HepG2 (cell line): ENCODE results near the gene BACH2. TPM values are rescaled to one million over a fixed set of nuclear protein-coding genes. Genes with fewer than 3 reads are reported as not detected.

ENCODE experiments used
- AKAP8 ChIP-seq: sonication (generic); formaldehyde crosslinking; IDR thresholded peaks from 2 replicates; pipeline ENCODE4 v1.5.1; 2020; ENCODE audit warnings: mild to moderate bottlenecking, missing genetic modification reagents
- ARNTL ChIP-seq: sonication (generic); formaldehyde crosslinking; IDR thresholded peaks from 2 replicates; pipeline ENCODE4 v1.4.0; 2020; ENCODE audit warnings: mild to moderate bottlenecking, missing genetic modification reagents
- CHCHD3 ChIP-seq: sonication (generic); formaldehyde crosslinking; IDR thresholded peaks from 2 replicates; pipeline ENCODE4 v1.8.0; 2022; ENCODE audit warnings: mild to moderate bottlenecking, missing genetic modification reagents, moderate library complexity
- FOSL1 ChIP-seq: sonication (generic); formaldehyde crosslinking; IDR thresholded peaks from 2 replicates; pipeline ENCODE4 v1.9.0; 2021; ENCODE audit warnings: missing genetic modification reagents, borderline replicate concordance
- GATA4 ChIP-seq: sonication (generic); IDR thresholded peaks from 2 replicates; pipeline ENCODE4 v1.6.1; 2016; ENCODE audit warnings: antibody characterized with exemption, low read depth, borderline replicate concordance
- HHEX ChIP-seq: IDR thresholded peaks from 2 replicates; pipeline ENCODE4 v1.6.1; 2016; ENCODE audit warnings: control low read depth
- HNRNPH1 ChIP-seq: fragments of 200-400 bp; formaldehyde crosslinking; optimal IDR thresholded peaks from 2 replicates; pipeline ENCODE3; 2017; ENCODE audit warnings: mild to moderate bottlenecking, low read depth, low read length
- IRX3 ChIP-seq: sonication (generic); formaldehyde crosslinking; IDR thresholded peaks from 2 replicates; pipeline ENCODE4 v1.8.1; 2023; ENCODE audit warnings: mild to moderate bottlenecking, low read depth, missing genetic modification reagents, borderline replicate concordance
- NONO ChIP-seq, 2 experiments: fragments of 450-650 bp in 1 of 2; sonication (generic) in 1 of 2; formaldehyde crosslinking in 1 of 2; IDR thresholded peaks in 1 of 2; conservative IDR thresholded peaks in 1 of 2; 2 replicates each; pipeline versions ENCODE4 v1.6.1 to v1.8.0; 2017 to 2022; ENCODE audit warnings: mild to moderate bottlenecking in 1 of 2, missing genetic modification reagents in 1 of 2, moderate library complexity in 1 of 2
- NRL ChIP-seq: sonication (generic); formaldehyde crosslinking; IDR thresholded peaks from 2 replicates; pipeline ENCODE4 v1.5.0; 2020; ENCODE audit warnings: missing genetic modification reagents, mild to moderate bottlenecking, moderate library complexity, borderline replicate concordance
- PPARG ChIP-seq: conservative IDR thresholded peaks from 2 replicates; pipeline ENCODE4 v1.6.1; 2016; ENCODE audit warnings: missing biosample characterization, missing genetic modification reagents
- SAFB2 ChIP-seq: sonication (generic); formaldehyde crosslinking; IDR thresholded peaks from 2 replicates; pipeline ENCODE4 v1.5.1; 2020; ENCODE audit warnings: missing genetic modification reagents, low read depth, mild to moderate bottlenecking, borderline replicate concordance
- SPEN ChIP-seq: sonication (generic); formaldehyde crosslinking; IDR thresholded peaks from 2 replicates; pipeline ENCODE4 v1.5.1; 2020; ENCODE audit warnings: low read depth, mild to moderate bottlenecking, missing genetic modification reagents
- TCF7 ChIP-seq: sonication (generic); IDR thresholded peaks from 2 replicates; pipeline ENCODE4 v1.6.1; 2016; ENCODE audit warnings: antibody characterized with exemption, low read depth
- TEAD3 ChIP-seq: optimal IDR thresholded peaks from 2 replicates; pipeline ENCODE3; 2016; ENCODE audit warnings: borderline replicate concordance
- THRA ChIP-seq: sonication (generic); formaldehyde crosslinking; IDR thresholded peaks from 2 replicates; pipeline ENCODE4 v1.4.0; 2020; ENCODE audit warnings: missing genetic modification reagents, borderline replicate concordance
- TOPORS ChIP-seq: sonication (generic); formaldehyde crosslinking; IDR thresholded peaks from 2 replicates; pipeline ENCODE4 v1.8.0; 2023; ENCODE audit warnings: mild to moderate bottlenecking, missing genetic modification reagents
- TSC22D2 ChIP-seq: sonication (generic); formaldehyde crosslinking; IDR thresholded peaks from 2 replicates; pipeline ENCODE4 v1.5.1; 2020; ENCODE audit warnings: missing genetic modification reagents, mild to moderate bottlenecking, borderline replicate concordance
- ZBTB25 ChIP-seq: IDR thresholded peaks from 2 replicates; pipeline ENCODE4 v1.6.1; 2018; ENCODE audit warnings: missing genetic modification reagents
- ZNF138 ChIP-seq: sonication (generic); formaldehyde crosslinking; IDR thresholded peaks from 2 replicates; pipeline ENCODE4 v1.5.0; 2020; ENCODE audit warnings: mild to moderate bottlenecking, low read depth, missing genetic modification reagents
- ZNF17 ChIP-seq: sonication (generic); formaldehyde crosslinking; IDR thresholded peaks from 2 replicates; pipeline ENCODE4 v1.5.0; 2020; ENCODE audit warnings: mild to moderate bottlenecking, missing genetic modification reagents
- ZNF678 ChIP-seq: sonication (generic); formaldehyde crosslinking; IDR thresholded peaks from 2 replicates; pipeline ENCODE4 v1.4.0; 2020; ENCODE audit warnings: mild to moderate bottlenecking, missing genetic modification reagents
- polyA plus RNA-seq, 8 experiments: library from polyadenylated mRNA; depleted of rRNA in 3 of 8; stranded (reverse) in 7 of 8; unstranded in 1 of 8; fragments of >200 nt; fragmentation: Illumina TruSeq in 4 of 8; extraction: Trizol in 4 of 8; gene quantifications; 2 replicates each; pipeline versions ENCODE4 v1.2.1 to v1.2.3, GENCODE V29; 2011 to 2016; ENCODE audit warnings: low read depth in 4 of 8, missing spikeins in 1 of 8, mixed read lengths in 1 of 8; ENCODE audit not compliant: insufficient read depth in 1 of 8
- total RNA-seq, 5 experiments: library from RNA; depleted of rRNA; stranded (reverse); fragments of >200 nt; fragmentation: Illumina TruSeq; extraction: Trizol; gene quantifications; 2 replicates each; pipeline ENCODE4 v1.2.3, GENCODE V29; 2016; ENCODE audit warnings: low read depth in 1 of 5
- TF ChIP-seq, protein P1 (sequence below): IDR thresholded peaks from 2 replicates; pipeline ENCODE4 v1.6.1; 2012; ENCODE audit warnings: low read depth, low read length, improper control_type of control experiment
- TF ChIP-seq, protein P2 (sequence below): sonication (generic); formaldehyde crosslinking; IDR thresholded peaks from 2 replicates; pipeline ENCODE4 v1.5.0; 2020; ENCODE audit warnings: mild to moderate bottlenecking, missing genetic modification reagents

BACH2 gene
- total and polyA plus RNA-seq, 2 of the 13 experiments (the other 11 are each of a cell fraction or from before 2014, with no cell fraction given), result 0.01 TPM; not detected in 1

GRCh38 chr6:89941031-89941762 is 355.4 kb downstream of the BACH2 start (continued):
- no peak for TF ChIP-seq IRX3 (CRISPR knock-in tag)
- TF ChIP-seq NRL (CRISPR knock-in tag), result no peak
- TF ChIP-seq TSC22D2, result no peak
- no peak for TF ChIP-seq ZBTB25
- TF ChIP-seq ZNF17 (CRISPR knock-in tag), result no peak
- no peak for TF ChIP-seq THRA (CRISPR knock-in tag)
- TF ChIP-seq SAFB2 (CRISPR knock-in tag), result no peak
- TF ChIP-seq NONO (IDR thresholded peaks at IDR 0.05), result no peak
- TF ChIP-seq NONO (CRISPR knock-in tag; conservative IDR thresholded peaks at IDR 0.05), result no peak
- TF ChIP-seq PPARG (CRISPR knock-in tag), result no peak
- peak; percentile 40 for TF ChIP-seq TEAD3 (CRISPR knock-in tag)
- no peak for TF ChIP-seq ZNF138
- TF ChIP-seq HNRNPH1, result no peak
- no peak for TF ChIP-seq AKAP8
- no peak for TF ChIP-seq GATA4
- TF ChIP-seq FOSL1 (CRISPR knock-in tag), result no peak
- TF ChIP-seq TCF7, result peak; percentile 27; the same call in 1 of the 2 replicates
- TF ChIP-seq SPEN (CRISPR knock-in tag), result no peak
- TF ChIP-seq, protein P1, sequence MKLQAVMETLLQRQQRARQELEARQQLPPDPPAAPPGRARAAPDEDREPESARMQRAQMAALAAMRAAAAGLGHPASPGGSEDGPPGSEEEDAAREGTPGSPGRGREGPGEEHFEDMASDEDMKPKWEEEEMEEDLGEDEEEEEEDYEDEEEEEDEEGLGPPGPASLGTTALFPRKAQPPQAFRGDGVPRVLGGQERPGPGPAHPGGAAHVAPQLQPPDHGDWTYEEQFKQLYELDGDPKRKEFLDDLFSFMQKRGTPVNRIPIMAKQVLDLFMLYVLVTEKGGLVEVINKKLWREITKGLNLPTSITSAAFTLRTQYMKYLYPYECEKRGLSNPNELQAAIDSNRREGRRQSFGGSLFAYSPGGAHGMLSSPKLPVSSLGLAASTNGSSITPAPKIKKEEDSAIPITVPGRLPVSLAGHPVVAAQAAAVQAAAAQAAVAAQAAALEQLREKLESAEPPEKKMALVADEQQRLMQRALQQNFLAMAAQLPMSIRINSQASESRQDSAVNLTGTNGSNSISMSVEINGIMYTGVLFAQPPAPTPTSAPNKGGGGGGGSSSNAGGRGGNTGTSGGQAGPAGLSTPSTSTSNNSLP, result 0 out of 2 replicates have a peak, but pooled peaks have one; percentile 14
- TF ChIP-seq CHCHD3 (CRISPR knock-in tag), result no peak
- no peak for TF ChIP-seq TOPORS (CRISPR knock-in tag)
- 0 out of 2 replicates have a peak, but pooled peaks have one; percentile 74 for TF ChIP-seq HHEX (CRISPR knock-in tag)
- no peak for TF ChIP-seq ZNF678 (CRISPR knock-in tag)
- no peak for TF ChIP-seq ARNTL (CRISPR knock-in tag)
- TF ChIP-seq, protein P2, sequence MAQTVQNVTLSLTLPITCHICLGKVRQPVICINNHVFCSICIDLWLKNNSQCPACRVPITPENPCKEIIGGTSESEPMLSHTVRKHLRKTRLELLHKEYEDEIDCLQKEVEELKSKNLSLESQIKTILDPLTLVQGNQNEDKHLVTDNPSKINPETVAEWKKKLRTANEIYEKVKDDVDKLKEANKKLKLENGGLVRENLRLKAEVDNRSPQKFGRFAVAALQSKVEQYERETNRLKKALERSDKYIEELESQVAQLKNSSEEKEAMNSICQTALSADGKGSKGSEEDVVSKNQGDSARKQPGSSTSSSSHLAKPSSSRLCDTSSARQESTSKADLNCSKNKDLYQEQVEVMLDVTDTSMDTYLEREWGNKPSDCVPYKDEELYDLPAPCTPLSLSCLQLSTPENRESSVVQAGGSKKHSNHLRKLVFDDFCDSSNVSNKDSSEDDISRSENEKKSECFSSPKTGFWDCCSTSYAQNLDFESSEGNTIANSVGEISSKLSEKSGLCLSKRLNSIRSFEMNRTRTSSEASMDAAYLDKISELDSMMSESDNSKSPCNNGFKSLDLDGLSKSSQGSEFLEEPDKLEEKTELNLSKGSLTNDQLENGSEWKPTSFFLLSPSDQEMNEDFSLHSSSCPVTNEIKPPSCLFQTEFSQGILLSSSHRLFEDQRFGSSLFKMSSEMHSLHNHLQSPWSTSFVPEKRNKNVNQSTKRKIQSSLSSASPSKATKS (CRISPR knock-in tag), result no peak
